Endodermal cell (in vitro differentiated cells): ENCODE results near the gene GM2A. TPM values are rescaled to one million over a fixed set of nuclear protein-coding genes. Genes with fewer than 3 reads are reported as not detected.
A peak's percentile ranks its signal among the peaks of the same experiment; 100 is the strongest.

Experiments used
- DNase-seq: peaks from one replicate; pipeline ENCODE4 v3.0.0-alpha.2; 2017
- H3K27ac ChIP-seq: 2 replicates; pipeline ENCODE4 v1.5.1; 2013; ENCODE audit warnings: mild to moderate bottlenecking, low read depth, low read length, moderate library complexity
- H3K27me3 ChIP-seq: 2 replicates; pipeline ENCODE4 v1.6.1; 2013; ENCODE audit warnings: mild to moderate bottlenecking, low read length, moderate library complexity; ENCODE audit not compliant: insufficient read depth, control insufficient read depth, poor library complexity, severe bottlenecking
- H3K36me3 ChIP-seq: 2 replicates; pipeline ENCODE4 v1.7.0; 2013; ENCODE audit warnings: mild to moderate bottlenecking, low read length, moderate library complexity; ENCODE audit not compliant: control insufficient read depth, insufficient read depth
- H3K4me1 ChIP-seq: one replicate; pipeline ENCODE4 v1.7.0; 2013; ENCODE audit warnings: low read length; ENCODE audit not compliant: control insufficient read depth, insufficient read depth
- H3K4me3 ChIP-seq: 2 replicates; pipeline ENCODE4 v1.5.1; 2013; ENCODE audit warnings: mild to moderate bottlenecking, low read length, moderate library complexity
- H3K9ac ChIP-seq: 2 replicates; pipeline ENCODE4 v1.6.1; 2013; ENCODE audit warnings: mild to moderate bottlenecking, low read length, moderate library complexity; ENCODE audit not compliant: poor library complexity, severe bottlenecking; ENCODE audit errors: extremely low read depth
- H3K9me3 ChIP-seq: 2 replicates; pipeline ENCODE4 v1.6.1; 2013; ENCODE audit warnings: mild to moderate bottlenecking, low read length, moderate library complexity; ENCODE audit not compliant: control insufficient read depth
- H3K27ac Mint-ChIP-seq: 2 replicates; pipeline ENCODE4 v1.8.0; 2020; ENCODE audit warnings: mixed read lengths
- H3K27me3 Mint-ChIP-seq: 2 replicates; pipeline ENCODE4 v1.8.0; 2021; ENCODE audit warnings: mild to moderate bottlenecking, mixed read lengths; ENCODE audit not compliant: insufficient read depth
- H3K36me3 Mint-ChIP-seq: 2 replicates; pipeline ENCODE4 v1.8.0; 2020; ENCODE audit warnings: low read depth, mixed read lengths
- H3K4me1 Mint-ChIP-seq: 2 replicates; pipeline ENCODE4 v1.8.0; 2020; ENCODE audit warnings: mixed read lengths
- H3K4me3 Mint-ChIP-seq: 2 replicates; pipeline ENCODE4 v1.8.0; 2020; ENCODE audit warnings: mild to moderate bottlenecking, moderate library complexity, mixed read lengths
- H3K9me3 Mint-ChIP-seq: 2 replicates; pipeline ENCODE4 v1.8.0; 2020; ENCODE audit warnings: mild to moderate bottlenecking, mixed read lengths
- WGBS, 2 experiments: methylation state at CpG; one replicate each; pipeline versions ENCODE4 v1.1.5 to v1.1.7; 2013; ENCODE audit warnings: missing lambda C conversion rate in 2 of 2, mixed read lengths in 1 of 2; ENCODE audit not compliant: insufficient coverage in 1 of 2, insufficient read length in 1 of 2; 5-methylcytosine and 5-hydroxymethylcytosine counted together
- total RNA-seq, 2 donors: library from RNA; stranded (reverse); fragmentation: NEBNext Ultra II Directional in 1 of 2; extraction: Animal tissue kit (Norgen Biotek cat#: 25700) in 1 of 2; gene quantifications; 2 replicates in 1 of 2; 3 replicates in 1 of 2; pipeline ENCODE4 v1.2.1, GENCODE V29; 2021
- TF ChIP-seq, protein P1 (sequence below): fragments of 200-600 bp; sonication (generic); conservative IDR thresholded peaks from 2 replicates; pipeline ENCODE4 v1.5.0; 2021; ENCODE audit warnings: antibody characterized with exemption, mild to moderate bottlenecking

The GM2A gene
- total RNA-seq, 2 donors from 2014 or later: 40.7 to 55.2 TPM

DNA sequence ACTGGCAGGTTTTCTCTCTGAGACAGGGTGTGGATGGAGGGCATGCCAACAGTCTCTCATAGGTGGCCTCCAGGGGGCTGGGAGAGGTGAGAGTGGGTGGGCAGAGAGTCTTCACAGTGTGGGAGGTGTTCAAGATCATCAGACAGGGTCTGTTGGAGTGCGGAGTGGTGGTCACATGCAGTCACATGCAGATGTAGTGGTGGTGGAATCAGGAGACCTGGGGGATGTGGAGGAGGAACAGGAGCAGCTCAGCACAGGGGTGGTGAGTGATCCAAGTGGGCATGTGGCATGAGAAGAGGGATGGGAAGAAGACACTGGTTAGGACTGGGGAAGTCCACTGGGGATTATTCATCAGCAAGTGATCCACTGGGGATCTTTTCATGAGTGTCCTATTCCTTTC lies 5.8 kb downstream of the GM2A start:
- peaks cover 17% of the 10 kb centered on the region for H3K36me3 ChIP-seq
- TF ChIP-seq, protein P1, sequence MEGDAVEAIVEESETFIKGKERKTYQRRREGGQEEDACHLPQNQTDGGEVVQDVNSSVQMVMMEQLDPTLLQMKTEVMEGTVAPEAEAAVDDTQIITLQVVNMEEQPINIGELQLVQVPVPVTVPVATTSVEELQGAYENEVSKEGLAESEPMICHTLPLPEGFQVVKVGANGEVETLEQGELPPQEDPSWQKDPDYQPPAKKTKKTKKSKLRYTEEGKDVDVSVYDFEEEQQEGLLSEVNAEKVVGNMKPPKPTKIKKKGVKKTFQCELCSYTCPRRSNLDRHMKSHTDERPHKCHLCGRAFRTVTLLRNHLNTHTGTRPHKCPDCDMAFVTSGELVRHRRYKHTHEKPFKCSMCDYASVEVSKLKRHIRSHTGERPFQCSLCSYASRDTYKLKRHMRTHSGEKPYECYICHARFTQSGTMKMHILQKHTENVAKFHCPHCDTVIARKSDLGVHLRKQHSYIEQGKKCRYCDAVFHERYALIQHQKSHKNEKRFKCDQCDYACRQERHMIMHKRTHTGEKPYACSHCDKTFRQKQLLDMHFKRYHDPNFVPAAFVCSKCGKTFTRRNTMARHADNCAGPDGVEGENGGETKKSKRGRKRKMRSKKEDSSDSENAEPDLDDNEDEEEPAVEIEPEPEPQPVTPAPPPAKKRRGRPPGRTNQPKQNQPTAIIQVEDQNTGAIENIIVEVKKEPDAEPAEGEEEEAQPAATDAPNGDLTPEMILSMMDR: no peak
- H3K9ac ChIP-seq: no peak overlapping the region
- DNase-seq: no peak
- Mint-ChIP-seq H3K9me3 (no peaks in the 10 kb centered on the region), H3K4me3 (no peak overlapping the region), H3K27me3 (no peaks in the 10 kb centered on the region), H3K4me1 (peaks cover 36% of the 10 kb centered on the region), H3K27ac (peak overlapping the region; percentile 48), H3K36me3 (peaks cover 20% of the 10 kb centered on the region)
- no peak overlapping the region for H3K4me3 ChIP-seq
- no peaks in the 10 kb centered on the region for H3K27me3 ChIP-seq
- H3K9me3 ChIP-seq: no peaks in the 10 kb centered on the region
- 0% methylated on average over 1 of the region's 1 CpG for WGBS, 2 experiments
- H3K4me1 ChIP-seq: no peaks in the 10 kb centered on the region
- no peak overlapping the region for H3K27ac ChIP-seq

DNA sequence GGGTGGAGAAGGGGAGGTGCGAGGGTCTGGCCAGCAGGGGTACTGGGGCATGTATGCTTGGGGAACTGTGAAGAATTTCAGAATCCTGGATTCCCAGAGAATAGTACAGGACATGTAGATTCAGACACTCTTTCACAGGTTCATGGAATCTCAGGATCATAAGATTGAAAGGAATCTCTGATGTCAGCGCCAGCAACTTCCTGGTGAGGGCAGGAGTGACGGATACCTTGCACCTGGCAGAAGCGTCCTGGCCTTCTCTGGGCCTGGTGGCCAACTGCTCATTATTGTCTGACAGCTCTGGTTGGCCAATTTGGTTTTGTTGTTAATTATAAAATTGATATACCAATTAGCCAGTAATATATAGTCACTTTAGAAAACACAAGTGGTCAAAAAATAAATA lies 6.9 kb downstream of the GM2A start:
- DNase-seq: no peak
- no peak overlapping the region for H3K27ac ChIP-seq
- peak overlapping the region; percentile 67 for H3K27ac Mint-ChIP-seq
- no peak overlapping the region for H3K4me3 ChIP-seq
- no peaks in the 10 kb centered on the region for H3K9me3 ChIP-seq
- peaks cover 28% of the 10 kb centered on the region for H3K4me1 Mint-ChIP-seq
- TF ChIP-seq, protein P1: no peak
- H3K4me3 Mint-ChIP-seq: no peak overlapping the region
- 96 to 100% methylated on average over 2 to 4 of the region's 4 CpGs for WGBS, 2 experiments
- H3K36me3 Mint-ChIP-seq: peaks cover 24% of the 10 kb centered on the region
- no peak overlapping the region for H3K9ac ChIP-seq
- no peaks in the 10 kb centered on the region for H3K27me3 Mint-ChIP-seq
- peaks cover 17% of the 10 kb centered on the region for H3K36me3 ChIP-seq
- no peaks in the 10 kb centered on the region for H3K9me3 Mint-ChIP-seq
- H3K4me1 ChIP-seq: no peaks in the 10 kb centered on the region
- H3K27me3 ChIP-seq: no peaks in the 10 kb centered on the region

DNA sequence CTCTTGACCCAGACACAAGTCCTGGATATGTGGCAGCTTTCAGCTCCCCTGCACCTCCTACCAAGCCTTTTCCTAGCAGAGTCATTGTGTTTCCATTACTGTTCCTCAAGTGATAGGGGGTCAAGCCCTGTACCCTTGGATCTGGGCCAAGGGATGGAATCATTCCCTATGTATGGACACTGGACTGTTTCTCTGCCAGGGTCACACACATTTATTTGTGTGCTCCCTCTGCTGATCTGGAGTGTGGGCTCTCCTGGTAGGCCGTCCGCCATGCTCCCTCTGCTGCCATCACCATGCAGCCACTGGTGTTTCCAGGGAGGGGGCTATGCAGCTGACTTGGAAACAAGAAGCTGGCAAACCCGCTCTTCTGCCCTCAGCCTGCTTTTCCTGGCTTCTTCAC lies 9.5 kb downstream of the GM2A start:
- Histone ChIP-seq H3K27ac (no peak overlapping the region), H3K9ac (no peak overlapping the region), H3K4me1 (no peaks in the 10 kb centered on the region), H3K9me3 (no peaks in the 10 kb centered on the region), H3K4me3 (no peak overlapping the region), H3K36me3 (peaks cover 30% of the 10 kb centered on the region), H3K27me3 (no peaks in the 10 kb centered on the region)
- Mint-ChIP-seq H3K27me3 (no peaks in the 10 kb centered on the region), H3K27ac (no peak overlapping the region), H3K4me1 (peaks cover 21% of the 10 kb centered on the region), H3K36me3 (peaks cover 46% of the 10 kb centered on the region), H3K4me3 (no peak overlapping the region), H3K9me3 (no peaks in the 10 kb centered on the region)
- TF ChIP-seq, protein P1: no peak
- WGBS, 2 experiments: 98 to 100% methylated on average over 1 to 3 of the region's 3 CpGs
- DNase-seq: no peak
